GM10266 (cell line): ENCODE measurements around the gene RANBP1.

Source experiments
- DNase-seq: peaks from one replicate; pipeline ENCODE4 v3.0.0; 2012; ENCODE audit errors: extremely low spot score
- TF ChIP-seq, protein P1 (sequence below): IDR thresholded peaks from 2 replicates; pipeline ENCODE4 v1.5.1; 2012; ENCODE audit warnings: mild to moderate bottlenecking, low read depth; ENCODE audit not compliant: control insufficient read depth, insufficient read depth; ENCODE audit errors: missing control alignments

The RANBP1 gene

GRCh38 chr22:20154602-20155187, 38.8 kb downstream of the RANBP1 start:
- TF ChIP-seq, protein P1, sequence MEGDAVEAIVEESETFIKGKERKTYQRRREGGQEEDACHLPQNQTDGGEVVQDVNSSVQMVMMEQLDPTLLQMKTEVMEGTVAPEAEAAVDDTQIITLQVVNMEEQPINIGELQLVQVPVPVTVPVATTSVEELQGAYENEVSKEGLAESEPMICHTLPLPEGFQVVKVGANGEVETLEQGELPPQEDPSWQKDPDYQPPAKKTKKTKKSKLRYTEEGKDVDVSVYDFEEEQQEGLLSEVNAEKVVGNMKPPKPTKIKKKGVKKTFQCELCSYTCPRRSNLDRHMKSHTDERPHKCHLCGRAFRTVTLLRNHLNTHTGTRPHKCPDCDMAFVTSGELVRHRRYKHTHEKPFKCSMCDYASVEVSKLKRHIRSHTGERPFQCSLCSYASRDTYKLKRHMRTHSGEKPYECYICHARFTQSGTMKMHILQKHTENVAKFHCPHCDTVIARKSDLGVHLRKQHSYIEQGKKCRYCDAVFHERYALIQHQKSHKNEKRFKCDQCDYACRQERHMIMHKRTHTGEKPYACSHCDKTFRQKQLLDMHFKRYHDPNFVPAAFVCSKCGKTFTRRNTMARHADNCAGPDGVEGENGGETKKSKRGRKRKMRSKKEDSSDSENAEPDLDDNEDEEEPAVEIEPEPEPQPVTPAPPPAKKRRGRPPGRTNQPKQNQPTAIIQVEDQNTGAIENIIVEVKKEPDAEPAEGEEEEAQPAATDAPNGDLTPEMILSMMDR: no peak
- no peak for DNase-seq

GRCh38 chr22:20155330-20156041, 39.6 kb downstream of the RANBP1 start:
- TF ChIP-seq, protein P1: no peak
- no peak for DNase-seq

DNA sequence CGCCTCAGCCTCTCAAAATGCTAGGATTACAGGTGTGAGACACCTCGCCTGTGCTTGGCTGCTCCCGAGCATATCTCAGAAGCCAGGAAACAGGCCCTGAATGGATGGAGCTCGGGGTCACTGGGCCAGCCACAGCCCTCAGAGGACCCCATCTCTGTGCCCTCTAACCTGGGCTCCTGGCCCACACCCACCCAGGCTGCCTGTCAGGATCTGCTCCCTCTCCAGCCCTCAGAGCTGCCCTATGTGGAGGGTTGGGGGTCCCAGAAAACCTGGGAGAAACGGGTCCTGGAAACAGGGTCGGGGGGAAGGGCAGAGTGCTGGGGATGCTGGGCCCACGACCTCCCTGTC, 40.1 kb downstream of the RANBP1 start:
- DNase-seq: no peak
- TF ChIP-seq, protein P1: no peak

GRCh38 chr22:20156611-20157429, 40.9 kb downstream of the RANBP1 start:
- TF ChIP-seq, protein P1: peak; percentile 99

GRCh38 chr22:20157430-20158183, 41.7 kb downstream of the RANBP1 start:
- DNase-seq: no peak
- TF ChIP-seq, protein P1: no peak

More at GRCh38 chr22:20156611-20157429, 40.9 kb downstream of the RANBP1 start:
- DNase-seq: peak; percentile 93

DNA sequence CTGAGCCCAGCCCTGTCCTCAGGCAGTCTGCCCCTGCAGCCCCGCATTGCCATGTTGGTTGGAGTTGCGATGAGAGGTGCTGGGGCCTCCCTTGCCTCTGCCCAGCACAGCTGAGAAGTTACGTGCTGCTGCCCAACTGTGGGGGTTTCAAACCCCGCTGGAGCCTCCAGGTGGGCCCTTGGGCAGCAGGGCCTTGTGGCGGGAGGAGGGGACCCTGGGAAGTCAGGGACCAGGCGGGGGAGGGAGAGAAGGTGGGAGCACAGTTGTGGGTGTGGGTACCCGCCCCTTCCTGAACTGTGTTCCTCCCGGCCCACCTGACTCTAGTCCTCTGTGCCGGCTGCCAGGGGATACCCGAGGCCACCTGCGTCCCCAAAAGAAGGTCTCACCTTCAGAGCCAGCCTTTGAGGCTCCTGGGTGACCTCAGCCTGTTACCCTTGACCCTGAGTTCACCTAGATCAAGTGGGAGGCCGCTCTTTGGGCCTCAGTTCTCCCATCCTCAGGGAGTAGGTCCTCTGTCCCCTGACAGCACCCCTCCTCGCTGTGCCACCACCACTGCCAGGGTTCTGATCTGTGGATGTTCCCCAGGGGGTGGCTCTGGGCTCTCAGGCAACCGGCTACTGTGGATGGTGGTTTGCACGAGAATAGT, 42.6 kb downstream of the RANBP1 start:
- DNase-seq: no peak
- TF ChIP-seq, protein P1: no peak
